HepG2 (cell line): ENCODE measurements around the gene AGTPBP1.

ENCODE experiments used
- CEBPZ ChIP-seq: IDR thresholded peaks from 2 replicates; pipeline ENCODE4 v1.6.1; 2012; ENCODE audit warnings: low read length, improper control_type of control experiment
- JUND ChIP-seq: sonication (generic); formaldehyde crosslinking; IDR thresholded peaks from 2 replicates; pipeline ENCODE4 v1.8.0; 2022; ENCODE audit warnings: mild to moderate bottlenecking, missing genetic modification reagents
- NFIC ChIP-seq: IDR thresholded peaks from 2 replicates; pipeline ENCODE4 v1.6.1; 2012; ENCODE audit warnings: mild to moderate bottlenecking, low read length, inconsistent platforms
- POLR2A ChIP-seq, 2 experiments: IDR thresholded peaks; 2 replicates each; pipeline ENCODE4 v1.6.1; 2011; ENCODE audit warnings: low read depth in 2 of 2, low read length in 2 of 2, mild to moderate bottlenecking in 1 of 2, moderate library complexity in 1 of 2; ENCODE audit not compliant: insufficient read depth in 1 of 2
- ZSCAN31 ChIP-seq: sonication (generic); formaldehyde crosslinking; IDR thresholded peaks from 2 replicates; pipeline ENCODE4 v1.5.0; 2020; ENCODE audit warnings: low read depth, mild to moderate bottlenecking, missing genetic modification reagents
- TF ChIP-seq, protein P1 (sequence below): sonication (generic); formaldehyde crosslinking; IDR thresholded peaks from 2 replicates; pipeline ENCODE4 v1.5.0; 2020; ENCODE audit warnings: mild to moderate bottlenecking, missing genetic modification reagents, moderate library complexity

GRCh38 chr9:85703398-85703797 is 38.4 kb downstream of the AGTPBP1 start:
- TF ChIP-seq, protein P1, sequence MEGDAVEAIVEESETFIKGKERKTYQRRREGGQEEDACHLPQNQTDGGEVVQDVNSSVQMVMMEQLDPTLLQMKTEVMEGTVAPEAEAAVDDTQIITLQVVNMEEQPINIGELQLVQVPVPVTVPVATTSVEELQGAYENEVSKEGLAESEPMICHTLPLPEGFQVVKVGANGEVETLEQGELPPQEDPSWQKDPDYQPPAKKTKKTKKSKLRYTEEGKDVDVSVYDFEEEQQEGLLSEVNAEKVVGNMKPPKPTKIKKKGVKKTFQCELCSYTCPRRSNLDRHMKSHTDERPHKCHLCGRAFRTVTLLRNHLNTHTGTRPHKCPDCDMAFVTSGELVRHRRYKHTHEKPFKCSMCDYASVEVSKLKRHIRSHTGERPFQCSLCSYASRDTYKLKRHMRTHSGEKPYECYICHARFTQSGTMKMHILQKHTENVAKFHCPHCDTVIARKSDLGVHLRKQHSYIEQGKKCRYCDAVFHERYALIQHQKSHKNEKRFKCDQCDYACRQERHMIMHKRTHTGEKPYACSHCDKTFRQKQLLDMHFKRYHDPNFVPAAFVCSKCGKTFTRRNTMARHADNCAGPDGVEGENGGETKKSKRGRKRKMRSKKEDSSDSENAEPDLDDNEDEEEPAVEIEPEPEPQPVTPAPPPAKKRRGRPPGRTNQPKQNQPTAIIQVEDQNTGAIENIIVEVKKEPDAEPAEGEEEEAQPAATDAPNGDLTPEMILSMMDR (CRISPR knock-in tag), result no peak
- no peak for TF ChIP-seq POLR2A (IDR thresholded peaks at IDR 0.05; ENCODE audit: insufficient read depth in 1 of 2, low read depth in 2 of 2, low read length in 2 of 2)
- TF ChIP-seq ZSCAN31 (CRISPR knock-in tag), result no peak
- TF ChIP-seq JUND (CRISPR knock-in tag), result no peak
- TF ChIP-seq CEBPZ, result no peak
- TF ChIP-seq NFIC, result no peak
